Raji (cell line): ENCODE measurements around the gene ZNF502.

Experiments used
- POLR2A ChIP-seq: IDR thresholded peaks from 2 replicates; pipeline ENCODE4 v1.6.1; 2011; ENCODE audit warnings: low read depth, low read length, control low read depth; ENCODE audit not compliant: insufficient read depth

ZNF502 gene

GRCh38 chr3:44712455-44713075, at the start of gene ZNF502:
TSS of gene ZNF502 (plus strand) at chr3:44712660. CDS start at chr3:44720262, 7,602 bp downstream.
- TF ChIP-seq POLR2A: no peak

- TF ChIP-seq POLR2A: no peak
Observed at GRCh38 chr3:44665173-44665572, 47.3 kb upstream of the ZNF502 start.

- TF ChIP-seq POLR2A: no peak
Observed at GRCh38 chr3:44666346-44666745, 46.1 kb upstream of the ZNF502 start.

GRCh38 chr3:44669760-44670159, 42.7 kb upstream of the ZNF502 start:
- no peak for TF ChIP-seq POLR2A

- TF ChIP-seq POLR2A: no peak
Observed at GRCh38 chr3:44674211-44674610, 38.2 kb upstream of the ZNF502 start.

- TF ChIP-seq POLR2A: no peak
Observed at GRCh38 chr3:44678480-44679116, 33.9 kb upstream of the ZNF502 start.

GRCh38 chr3:44680921-44681455, 31.5 kb upstream of the ZNF502 start:
- no peak for TF ChIP-seq POLR2A

GRCh38 chr3:44682182-44682896, 30.1 kb upstream of the ZNF502 start:
- no peak for TF ChIP-seq POLR2A

GRCh38 chr3:44685128-44685800, 27.2 kb upstream of the ZNF502 start:
- no peak for TF ChIP-seq POLR2A

- TF ChIP-seq POLR2A: no peak
Observed at GRCh38 chr3:44687898-44688297, 24.6 kb upstream of the ZNF502 start.

GRCh38 chr3:44721231-44722102, 9.0 kb downstream of the ZNF502 start:
- no peak for TF ChIP-seq POLR2A

GRCh38 chr3:44722103-44722401, 9.6 kb downstream of the ZNF502 start:
- TF ChIP-seq POLR2A: no peak

- TF ChIP-seq POLR2A: no peak; the same call in none of the 2 replicates
Observed at GRCh38 chr3:44729384-44729910, 17.0 kb downstream of the ZNF502 start, which contains the start of gene ZNF501. TSS of gene ZNF501 (plus strand) at chr3:44729635. CDS start at chr3:44734422, 4,787 bp downstream.

GRCh38 chr3:44734646-44735168, 22.2 kb downstream of the ZNF502 start:
- TF ChIP-seq POLR2A: no peak
